Measurements from ENCODE around the gene AADAC.
"Not testable (repeated sequence)": the region's sequence is repeated elsewhere in the genome, so short reads cannot be mapped to it uniquely, and the experiment has no call there.

Gene AADAC, protein sequence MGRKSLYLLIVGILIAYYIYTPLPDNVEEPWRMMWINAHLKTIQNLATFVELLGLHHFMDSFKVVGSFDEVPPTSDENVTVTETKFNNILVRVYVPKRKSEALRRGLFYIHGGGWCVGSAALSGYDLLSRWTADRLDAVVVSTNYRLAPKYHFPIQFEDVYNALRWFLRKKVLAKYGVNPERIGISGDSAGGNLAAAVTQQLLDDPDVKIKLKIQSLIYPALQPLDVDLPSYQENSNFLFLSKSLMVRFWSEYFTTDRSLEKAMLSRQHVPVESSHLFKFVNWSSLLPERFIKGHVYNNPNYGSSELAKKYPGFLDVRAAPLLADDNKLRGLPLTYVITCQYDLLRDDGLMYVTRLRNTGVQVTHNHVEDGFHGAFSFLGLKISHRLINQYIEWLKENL

DNA sequence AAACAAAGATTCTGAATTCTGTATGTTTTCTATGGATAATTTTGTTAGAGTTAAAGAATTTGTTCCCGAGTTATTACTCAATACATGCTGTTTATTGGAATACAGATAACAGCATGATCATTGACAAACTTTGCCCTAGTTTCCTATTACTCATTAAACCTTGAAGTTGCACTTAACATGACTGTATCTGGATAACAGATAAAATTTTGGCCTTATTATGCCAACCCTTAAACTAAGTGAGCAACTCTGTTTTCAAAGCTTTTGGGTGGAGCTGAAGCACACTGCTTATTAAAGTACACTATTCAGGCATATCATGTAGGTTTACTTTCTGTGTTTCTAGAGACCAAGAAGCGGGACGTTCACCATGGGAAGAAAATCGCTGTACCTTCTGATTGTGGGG is at the start of gene AADAC:
AADAC (plus strand) TSS at position 318 of the 400 bp plus-strand sequence; CDS start at position 365, 47 bp downstream.
- Histone ChIP-seq H3K4me1 (ENCODE audit: insufficient read depth, low read length) (no peaks in the 10 kb centered on the region; the same call in 1 of the 2 replicates), H3K36me3 (ENCODE audit: insufficient read depth, low read depth, low read length) (no peaks in the 10 kb centered on the region), H3K9me3 (ENCODE audit: insufficient read depth, low read depth, low read length) (0 out of 2 replicates have a peak, but pooled peaks cover 3% of the 10 kb centered on the region), H3K9ac (ENCODE audit: low read depth, low read length) (no peak within 1 kb of the TSS), H3K27ac (ENCODE audit: low read length) (no peak within 1 kb of the TSS), H3K27me3 (ENCODE audit: insufficient read depth, low read length) (no peaks in the 10 kb centered on the region), H3K4me3 (ENCODE audit: low read length) (no peak within 1 kb of the TSS)

DNA sequence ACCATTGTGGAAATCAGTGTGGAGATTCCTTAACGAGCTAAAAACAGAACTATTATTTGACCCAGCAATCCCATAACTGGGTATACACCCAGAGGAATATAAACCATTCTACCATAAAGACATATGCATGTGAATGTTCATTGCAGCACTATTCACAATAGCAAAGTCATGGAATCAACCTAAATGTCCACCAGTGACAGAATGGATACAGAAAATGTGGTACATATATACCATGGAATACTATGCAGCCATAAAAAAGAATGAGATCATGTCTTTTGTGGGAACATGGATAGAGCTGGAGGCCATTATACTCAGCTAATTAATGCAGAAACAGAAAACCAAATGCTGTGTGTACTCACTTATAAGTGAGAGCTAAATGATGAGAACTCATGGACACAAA is 49.2 kb upstream of the AADAC start:
- H3K9ac ChIP-seq (ENCODE audit: low read depth, low read length); H3K4me1 ChIP-seq (ENCODE audit: insufficient read depth, low read length); H3K9me3 ChIP-seq (ENCODE audit: insufficient read depth, low read depth, low read length); H3K4me3 ChIP-seq (ENCODE audit: low read length); H3K36me3 ChIP-seq (ENCODE audit: insufficient read depth, low read depth, low read length); H3K27ac ChIP-seq (ENCODE audit: low read length); H3K27me3 ChIP-seq (ENCODE audit: insufficient read depth, low read length): not testable (repeated sequence)

DNA sequence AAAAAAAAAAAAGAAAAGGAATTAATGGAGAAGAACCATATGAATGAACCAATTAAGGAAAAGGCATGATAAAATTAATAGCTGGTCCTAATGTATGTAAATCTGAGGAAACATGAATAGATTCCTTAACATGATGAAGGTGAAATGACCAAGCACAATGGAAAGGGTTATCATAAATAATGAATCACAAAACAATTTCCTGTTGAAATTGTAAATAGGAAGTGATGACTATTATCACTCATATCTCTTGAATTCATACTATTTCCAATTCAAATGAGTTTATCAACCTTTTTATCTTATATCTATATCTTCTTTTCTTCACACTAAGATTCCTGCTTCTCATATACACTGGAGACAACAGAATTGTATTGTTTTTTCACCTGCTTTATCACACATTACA is 48.2 kb upstream of the AADAC start:
- Histone ChIP-seq H3K27me3 (ENCODE audit: insufficient read depth, low read length) (no peaks in the 10 kb centered on the region), H3K9me3 (ENCODE audit: insufficient read depth, low read depth, low read length) (no peaks in the 10 kb centered on the region), H3K27ac (ENCODE audit: low read length) (no peak overlapping the region), H3K4me3 (ENCODE audit: low read length) (no peak overlapping the region), H3K9ac (ENCODE audit: low read depth, low read length) (no peak overlapping the region), H3K4me1 (ENCODE audit: insufficient read depth, low read length) (no peaks in the 10 kb centered on the region), H3K36me3 (ENCODE audit: insufficient read depth, low read depth, low read length) (no peaks in the 10 kb centered on the region)

DNA sequence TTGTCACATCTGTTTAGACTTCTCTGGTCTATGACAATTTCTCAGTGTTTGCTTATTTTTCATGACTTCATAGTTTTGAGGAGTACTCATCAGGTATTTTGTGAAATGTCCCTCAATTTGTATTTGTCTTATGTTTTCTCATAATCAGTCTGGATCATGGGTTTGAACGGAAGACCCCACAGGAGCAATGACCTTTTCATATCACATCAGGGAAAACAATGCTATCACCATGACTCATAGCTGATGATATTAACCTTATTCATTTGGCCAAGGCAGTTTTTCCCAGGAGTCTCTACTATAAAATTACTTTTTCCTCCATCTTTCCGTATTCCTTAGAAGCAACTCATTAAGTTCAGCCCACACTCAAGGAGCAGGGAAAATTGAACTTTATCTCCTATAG is 47.5 kb upstream of the AADAC start:
- no peaks in the 10 kb centered on the region for H3K27me3 ChIP-seq (ENCODE audit: insufficient read depth, low read length)
- no peaks in the 10 kb centered on the region for H3K36me3 ChIP-seq (ENCODE audit: insufficient read depth, low read depth, low read length)
- H3K4me3 ChIP-seq (ENCODE audit: low read length): no peak overlapping the region
- no peaks in the 10 kb centered on the region for H3K9me3 ChIP-seq (ENCODE audit: insufficient read depth, low read depth, low read length)
- no peaks in the 10 kb centered on the region for H3K4me1 ChIP-seq (ENCODE audit: insufficient read depth, low read length)
- no peak overlapping the region for H3K9ac ChIP-seq (ENCODE audit: low read depth, low read length)
- no peak overlapping the region for H3K27ac ChIP-seq (ENCODE audit: low read length)

DNA sequence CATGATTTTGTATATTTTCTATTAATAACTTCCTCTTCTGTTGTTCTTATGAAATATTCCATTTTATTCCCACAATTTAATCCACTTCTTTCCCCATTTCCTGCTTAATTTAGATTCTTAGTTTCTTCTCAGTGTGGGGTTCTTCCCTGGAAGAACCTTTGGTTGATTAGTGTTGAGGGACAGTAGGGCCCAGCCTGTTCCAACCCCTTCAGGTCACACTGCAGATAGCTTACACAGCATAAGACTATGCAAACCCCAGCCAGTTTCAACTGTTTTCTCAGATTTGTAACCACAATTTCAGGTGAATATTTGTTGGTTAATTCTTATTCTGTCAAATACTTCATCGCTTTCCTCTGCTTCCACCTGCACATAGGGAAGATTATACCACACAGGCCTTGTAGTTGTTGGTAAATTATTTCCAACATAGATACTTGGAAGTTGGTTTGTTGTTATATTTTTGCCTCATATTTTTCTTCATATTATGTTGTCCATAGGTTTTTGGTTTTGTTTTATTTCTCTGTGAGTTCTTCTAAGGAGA is 45.5 kb upstream of the AADAC start:
- H3K4me1 ChIP-seq (ENCODE audit: insufficient read depth, low read length): no peaks in the 10 kb centered on the region
- H3K4me3 ChIP-seq (ENCODE audit: low read length): no peak overlapping the region
- no peaks in the 10 kb centered on the region for H3K27me3 ChIP-seq (ENCODE audit: insufficient read depth, low read length)
- H3K9ac ChIP-seq (ENCODE audit: low read depth, low read length): no peak overlapping the region
- no peaks in the 10 kb centered on the region for H3K36me3 ChIP-seq (ENCODE audit: insufficient read depth, low read depth, low read length)
- no peak overlapping the region for H3K27ac ChIP-seq (ENCODE audit: low read length)
- H3K9me3 ChIP-seq (ENCODE audit: insufficient read depth, low read depth, low read length): no peaks in the 10 kb centered on the region

DNA sequence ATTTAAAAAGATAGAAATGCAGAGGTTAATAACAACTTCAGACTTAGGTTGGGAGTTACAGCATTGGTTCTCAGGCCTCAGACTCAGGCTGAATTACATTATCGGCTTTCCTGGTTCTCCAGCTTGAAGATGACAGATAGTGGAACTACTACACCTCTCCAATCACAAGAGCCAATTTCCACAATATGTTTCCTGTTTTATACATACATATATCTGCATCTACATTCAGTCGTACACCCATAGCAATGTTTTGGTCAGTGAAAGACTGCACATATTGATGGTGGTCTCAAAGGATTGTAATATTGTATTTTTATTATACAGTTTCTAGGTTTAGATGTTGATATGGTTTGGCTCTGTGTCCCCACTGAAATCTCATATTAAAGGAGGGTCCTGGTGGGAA is 44.7 kb upstream of the AADAC start:
- Histone ChIP-seq H3K36me3 (ENCODE audit: insufficient read depth, low read depth, low read length) (no peaks in the 10 kb centered on the region), H3K4me1 (ENCODE audit: insufficient read depth, low read length) (no peaks in the 10 kb centered on the region), H3K9ac (ENCODE audit: low read depth, low read length) (no peak overlapping the region), H3K27me3 (ENCODE audit: insufficient read depth, low read length) (no peaks in the 10 kb centered on the region), H3K4me3 (ENCODE audit: low read length) (no peak overlapping the region), H3K9me3 (ENCODE audit: insufficient read depth, low read depth, low read length) (no peaks in the 10 kb centered on the region), H3K27ac (ENCODE audit: low read length) (no peak overlapping the region)

DNA sequence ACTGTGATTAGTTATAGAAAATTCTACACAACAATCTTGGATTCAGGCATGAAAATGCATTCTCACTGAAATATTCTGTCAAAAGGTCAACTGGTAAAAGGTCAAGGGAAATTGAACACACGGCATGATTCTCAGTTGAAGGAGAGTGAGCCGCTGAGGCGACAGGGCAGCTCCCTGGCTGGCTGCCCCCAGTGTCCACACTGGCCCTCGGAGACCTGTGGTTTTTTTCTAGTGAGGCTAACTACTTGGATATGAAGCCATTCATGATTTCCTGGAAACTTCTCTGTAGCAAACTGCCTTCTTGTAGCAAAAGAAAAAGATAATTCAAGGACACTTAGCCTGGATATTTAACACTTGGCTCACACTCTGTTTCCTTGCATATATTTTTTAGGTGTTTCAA is 43.0 kb upstream of the AADAC start:
- Histone ChIP-seq H3K9me3 (ENCODE audit: insufficient read depth, low read depth, low read length) (no peaks in the 10 kb centered on the region), H3K4me1 (ENCODE audit: insufficient read depth, low read length) (no peaks in the 10 kb centered on the region), H3K27ac (ENCODE audit: low read length) (no peak overlapping the region), H3K9ac (ENCODE audit: low read depth, low read length) (no peak overlapping the region), H3K36me3 (ENCODE audit: insufficient read depth, low read depth, low read length) (no peaks in the 10 kb centered on the region), H3K4me3 (ENCODE audit: low read length) (no peak overlapping the region), H3K27me3 (ENCODE audit: insufficient read depth, low read length) (no peaks in the 10 kb centered on the region)

DNA sequence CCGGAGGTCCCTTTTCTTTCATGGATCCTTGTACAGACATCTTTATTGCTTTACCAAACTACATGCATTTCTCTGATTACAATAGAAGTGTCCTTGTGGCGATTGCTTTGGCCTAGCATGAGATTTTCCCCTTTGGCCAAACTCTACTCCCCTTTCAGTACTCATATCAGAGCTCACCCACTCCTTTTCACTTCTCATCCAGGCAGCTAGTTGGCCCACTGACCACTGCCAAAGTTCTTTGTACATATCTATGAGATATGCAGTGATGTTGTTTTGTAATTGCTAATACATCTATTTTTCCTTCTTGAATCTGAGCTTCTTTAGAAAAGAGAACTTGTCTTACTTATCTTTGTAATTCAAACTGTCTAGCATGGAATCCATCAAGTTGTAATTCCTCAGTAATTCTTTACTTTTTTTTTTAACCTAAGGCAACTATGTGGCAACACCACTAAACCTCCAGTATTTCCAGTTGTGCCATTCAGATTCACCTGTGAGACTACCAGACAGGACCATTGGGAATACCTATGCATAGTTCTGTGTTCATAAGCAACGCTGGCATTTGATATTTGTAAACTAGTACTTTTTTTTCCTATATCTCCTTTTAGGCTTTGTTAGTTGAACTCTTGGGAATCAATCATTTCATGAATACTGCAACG is 41.0 kb upstream of the AADAC start:
- Histone ChIP-seq H3K9me3 (ENCODE audit: insufficient read depth, low read depth, low read length) (no peaks in the 10 kb centered on the region), H3K9ac (ENCODE audit: low read depth, low read length) (no peak overlapping the region), H3K36me3 (ENCODE audit: insufficient read depth, low read depth, low read length) (no peaks in the 10 kb centered on the region), H3K4me1 (ENCODE audit: insufficient read depth, low read length) (no peaks in the 10 kb centered on the region), H3K27ac (ENCODE audit: low read length) (no peak overlapping the region), H3K27me3 (ENCODE audit: insufficient read depth, low read length) (no peaks in the 10 kb centered on the region), H3K4me3 (ENCODE audit: low read length) (no peak overlapping the region)

DNA sequence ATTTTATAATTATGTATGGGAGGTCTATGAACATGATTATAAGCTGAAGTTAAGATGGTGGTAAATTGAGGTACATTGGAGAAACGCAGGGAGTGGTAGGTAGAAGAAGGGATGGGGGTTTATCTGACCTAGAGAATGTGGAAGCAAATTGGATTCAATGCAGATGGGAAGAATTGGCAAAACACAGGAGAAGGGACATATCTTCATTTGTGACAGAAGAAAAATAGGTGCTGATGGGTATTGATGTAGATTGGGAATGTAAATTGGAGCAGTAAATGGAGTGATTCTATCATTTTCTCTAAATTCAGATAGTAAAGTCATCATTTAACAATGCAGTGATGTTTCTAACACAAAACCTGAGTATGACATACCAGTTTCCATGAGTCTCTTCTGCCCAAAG is 39.7 kb upstream of the AADAC start:
- H3K9ac ChIP-seq (ENCODE audit: low read depth, low read length): no peak overlapping the region
- H3K27me3 ChIP-seq (ENCODE audit: insufficient read depth, low read length): no peaks in the 10 kb centered on the region
- no peaks in the 10 kb centered on the region for H3K9me3 ChIP-seq (ENCODE audit: insufficient read depth, low read depth, low read length)
- H3K36me3 ChIP-seq (ENCODE audit: insufficient read depth, low read depth, low read length): no peaks in the 10 kb centered on the region
- H3K4me3 ChIP-seq (ENCODE audit: low read length): no peak overlapping the region
- H3K27ac ChIP-seq (ENCODE audit: low read length): no peak overlapping the region
- H3K4me1 ChIP-seq (ENCODE audit: insufficient read depth, low read length): no peaks in the 10 kb centered on the region

DNA sequence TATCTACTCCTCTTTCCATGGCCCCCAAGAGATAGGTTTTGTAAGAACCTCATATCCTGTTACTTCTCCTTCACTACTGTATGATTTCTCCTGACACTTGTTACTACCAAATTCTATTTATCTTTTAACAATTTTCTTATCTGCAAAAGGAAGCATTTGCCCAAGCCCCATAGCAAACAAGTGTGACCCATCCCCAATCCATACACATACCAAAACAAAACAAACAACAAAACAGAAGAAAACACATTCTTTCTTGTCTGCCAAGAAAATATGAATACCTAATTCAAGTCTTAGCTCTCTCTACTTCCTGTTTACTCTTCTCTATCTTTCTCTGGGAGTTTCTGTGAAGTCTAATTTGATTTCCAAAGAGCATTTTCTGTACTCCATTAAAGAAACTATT is 39.0 kb upstream of the AADAC start:
- Histone ChIP-seq H3K4me1 (ENCODE audit: insufficient read depth, low read length) (no peaks in the 10 kb centered on the region), H3K36me3 (ENCODE audit: insufficient read depth, low read depth, low read length) (no peaks in the 10 kb centered on the region), H3K27me3 (ENCODE audit: insufficient read depth, low read length) (no peaks in the 10 kb centered on the region), H3K4me3 (ENCODE audit: low read length) (no peak overlapping the region), H3K27ac (ENCODE audit: low read length) (no peak overlapping the region), H3K9me3 (ENCODE audit: insufficient read depth, low read depth, low read length) (no peaks in the 10 kb centered on the region), H3K9ac (ENCODE audit: low read depth, low read length) (no peak overlapping the region)

DNA sequence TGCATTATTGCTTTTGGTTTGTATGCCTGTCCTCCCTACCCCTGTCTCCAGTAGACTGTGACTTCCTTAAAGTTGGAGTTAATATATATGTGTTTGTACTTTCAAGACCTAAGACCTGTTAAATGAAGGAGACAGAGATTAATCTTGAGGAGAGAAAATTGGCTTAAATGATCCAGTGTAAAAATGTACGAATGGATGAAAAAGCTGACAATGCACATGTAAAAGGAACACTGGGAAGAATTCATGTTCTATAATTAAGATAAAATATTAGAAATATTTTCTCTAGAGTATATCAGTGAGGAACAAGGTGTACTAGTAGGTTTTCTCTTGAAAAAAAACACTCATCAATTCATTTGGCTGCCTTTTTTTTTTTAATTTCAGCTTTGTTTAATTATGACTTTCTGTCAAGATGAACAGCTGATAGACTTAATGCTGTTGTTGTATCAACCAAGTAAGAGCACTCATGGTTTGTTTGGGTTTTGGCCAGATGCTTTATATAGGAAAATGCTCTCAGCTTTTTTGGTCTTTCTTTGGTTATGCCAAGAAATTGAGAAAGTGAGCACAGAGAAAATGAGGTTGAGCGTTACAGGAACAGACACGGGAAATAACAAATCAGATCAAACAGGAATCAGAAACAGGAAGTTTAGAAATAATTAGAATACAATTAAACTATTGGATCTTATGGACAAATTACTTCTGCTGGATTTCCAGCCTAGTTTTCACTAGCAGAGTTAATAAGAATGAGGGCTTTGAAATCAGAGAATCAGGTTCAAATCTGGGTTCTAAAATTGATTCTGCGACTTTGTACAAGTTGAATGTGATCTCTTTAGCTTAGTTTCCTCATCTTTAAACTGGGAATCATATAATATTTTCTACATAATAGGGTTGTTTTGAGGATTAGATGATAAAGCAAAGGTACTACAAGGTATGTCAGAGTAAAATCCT is 38.3 kb upstream of the AADAC start:
- Histone ChIP-seq H3K27me3 (ENCODE audit: insufficient read depth, low read length) (no peaks in the 10 kb centered on the region), H3K4me3 (ENCODE audit: low read length) (no peak overlapping the region), H3K36me3 (ENCODE audit: insufficient read depth, low read depth, low read length) (no peaks in the 10 kb centered on the region), H3K9ac (ENCODE audit: low read depth, low read length) (no peak overlapping the region), H3K9me3 (ENCODE audit: insufficient read depth, low read depth, low read length) (no peaks in the 10 kb centered on the region), H3K27ac (ENCODE audit: low read length) (no peak overlapping the region), H3K4me1 (ENCODE audit: insufficient read depth, low read length) (no peaks in the 10 kb centered on the region)

All from iPS-20b (cell line).